SJSA1 (cell line): Measurements from ENCODE around the gene ISM1. TPM values are rescaled to one million over a fixed set of nuclear protein-coding genes. Genes with fewer than 3 reads are reported as not detected.

Source experiments
- DNase-seq, 2 experiments: peaks; one replicate each; pipeline ENCODE4 v3.0.0-alpha.2; 2015 to 2020; ENCODE audit warnings: low spot score in 2 of 2, low read depth in 1 of 2
- H3K27ac ChIP-seq: fragments of 250-450 bp; sonication (Bioruptor Pico); 2 replicates; pipeline ENCODE4 v1.5.1; 2020; ENCODE audit warnings: mild to moderate bottlenecking, moderate library complexity
- H3K27me3 ChIP-seq: fragments of 250-450 bp; sonication (Bioruptor Pico); replicated peaks from 2 replicates; pipeline ENCODE4 v1.5.1; 2020; ENCODE audit warnings: mild to moderate bottlenecking, moderate library complexity
- H3K36me3 ChIP-seq: fragments of 250-450 bp; sonication (Bioruptor Pico); 2 replicates; pipeline ENCODE4 v1.5.1; 2020; ENCODE audit warnings: mild to moderate bottlenecking
- H3K4me1 ChIP-seq: fragments of 250-450 bp; sonication (Bioruptor Pico); replicated peaks from 2 replicates; pipeline ENCODE4 v1.6.1; 2021; ENCODE audit warnings: mild to moderate bottlenecking
- H3K4me3 ChIP-seq: fragments of 250-450 bp; sonication (Bioruptor Pico); 2 replicates; pipeline ENCODE4 v1.5.1; 2020; ENCODE audit warnings: mild to moderate bottlenecking
- H3K9me3 ChIP-seq: fragments of 250-450 bp; sonication (Bioruptor Pico); replicated peaks from 2 replicates; pipeline ENCODE4 v1.5.1; 2020; ENCODE audit warnings: mild to moderate bottlenecking
- total RNA-seq: library from RNA; depleted of rRNA; stranded (reverse); fragments of >200 nt; shearing (Covaris generic); gene quantifications from 2 replicates; pipeline ENCODE4 v1.2.3, GENCODE V29; 2014; rRNA removed

ISM1 gene
- total RNA-seq: not detected in 2 replicates

- peaks cover 64% of the 10 kb centered on the region for H3K27me3 ChIP-seq
- peak within 1 kb of the TSS; percentile 35 for H3K4me3 ChIP-seq
- H3K4me1 ChIP-seq: peaks cover 15% of the 10 kb centered on the region
- H3K9me3 ChIP-seq: no peaks in the 10 kb centered on the region
- no peak for DNase-seq
- H3K27ac ChIP-seq: no peak within 1 kb of the TSS
- no peaks in the 10 kb centered on the region for H3K36me3 ChIP-seq
Observed at GRCh38 chr20:13220904-13221297, at the start of gene ISM1. Gene ISM1 (plus strand): TSS chr20:13221274. CDS start chr20:13221777, 503 bp downstream.

GRCh38 chr20:13173201-13173600 lies 47.9 kb upstream of the ISM1 start:
- no peak overlapping the region for H3K27ac ChIP-seq
- H3K4me1 ChIP-seq: no peaks in the 10 kb centered on the region
- DNase-seq: no peak
- H3K27me3 ChIP-seq: no peaks in the 10 kb centered on the region
- no peaks in the 10 kb centered on the region for H3K9me3 ChIP-seq
- H3K4me3 ChIP-seq: no peak overlapping the region
- no peaks in the 10 kb centered on the region for H3K36me3 ChIP-seq

- Histone ChIP-seq H3K36me3 (no peaks in the 10 kb centered on the region), H3K9me3 (no peaks in the 10 kb centered on the region), H3K4me1 (no peaks in the 10 kb centered on the region), H3K27ac (no peak overlapping the region), H3K27me3 (no peaks in the 10 kb centered on the region), H3K4me3 (no peak overlapping the region)
- DNase-seq: no peak
Observed at GRCh38 chr20:13174402-13174801, 46.7 kb upstream of the ISM1 start.

GRCh38 chr20:13180986-13181889 lies 39.8 kb upstream of the ISM1 start:
- DNase-seq: no peak
- H3K36me3 ChIP-seq: no peaks in the 10 kb centered on the region
- no peaks in the 10 kb centered on the region for H3K27me3 ChIP-seq
- H3K4me3 ChIP-seq: no peak overlapping the region
- H3K27ac ChIP-seq: no peak overlapping the region
- no peaks in the 10 kb centered on the region for H3K9me3 ChIP-seq
- H3K4me1 ChIP-seq: peaks cover 5% of the 10 kb centered on the region; the same call in 1 of the 2 replicates

- no peaks in the 10 kb centered on the region for H3K36me3 ChIP-seq
- H3K27me3 ChIP-seq: no peaks in the 10 kb centered on the region
- DNase-seq: peak in 1 of 2 experiments; percentile 23
- no peak overlapping the region for H3K27ac ChIP-seq
- H3K9me3 ChIP-seq: no peaks in the 10 kb centered on the region
- peaks cover 5% of the 10 kb centered on the region; the same call in 1 of the 2 replicates for H3K4me1 ChIP-seq
- H3K4me3 ChIP-seq: no peak overlapping the region
Observed at GRCh38 chr20:13183005-13183404, 38.1 kb upstream of the ISM1 start.

GRCh38 chr20:13186043-13186774 lies 34.9 kb upstream of the ISM1 start:
- DNase-seq: no peak
- no peak overlapping the region for H3K4me3 ChIP-seq
- H3K9me3 ChIP-seq: no peaks in the 10 kb centered on the region
- H3K27ac ChIP-seq: no peak overlapping the region
- H3K36me3 ChIP-seq: no peaks in the 10 kb centered on the region
- no peaks in the 10 kb centered on the region for H3K27me3 ChIP-seq
- peaks cover 5% of the 10 kb centered on the region; the same call in 1 of the 2 replicates for H3K4me1 ChIP-seq

GRCh38 chr20:13187899-13188298 lies 33.2 kb upstream of the ISM1 start:
- H3K27ac ChIP-seq: no peak overlapping the region
- no peaks in the 10 kb centered on the region for H3K27me3 ChIP-seq
- 0 out of 2 replicates have a peak, but pooled peaks cover under 1% of the 10 kb centered on the region for H3K4me1 ChIP-seq
- no peaks in the 10 kb centered on the region for H3K9me3 ChIP-seq
- no peak for DNase-seq
- H3K36me3 ChIP-seq: no peaks in the 10 kb centered on the region
- no peak overlapping the region for H3K4me3 ChIP-seq

- Histone ChIP-seq H3K4me3 (no peak overlapping the region), H3K9me3 (no peaks in the 10 kb centered on the region; the same call in 1 of the 2 replicates), H3K36me3 (no peaks in the 10 kb centered on the region), H3K4me1 (no peaks in the 10 kb centered on the region), H3K27ac (no peak overlapping the region), H3K27me3 (0 out of 2 replicates have a peak, but pooled peaks cover 3% of the 10 kb centered on the region)
- DNase-seq: no peak
Observed at GRCh38 chr20:13199279-13199678, 21.8 kb upstream of the ISM1 start.

- Histone ChIP-seq H3K4me1 (no peaks in the 10 kb centered on the region), H3K27me3 (0 out of 2 replicates have a peak, but pooled peaks cover 3% of the 10 kb centered on the region), H3K36me3 (no peaks in the 10 kb centered on the region), H3K4me3 (no peak overlapping the region), H3K9me3 (no peaks in the 10 kb centered on the region; the same call in 1 of the 2 replicates), H3K27ac (no peak overlapping the region)
- no peak for DNase-seq
Observed at GRCh38 chr20:13200767-13201500, 20.1 kb upstream of the ISM1 start.

- Histone ChIP-seq H3K36me3 (no peaks in the 10 kb centered on the region), H3K4me3 (no peak overlapping the region), H3K4me1 (no peaks in the 10 kb centered on the region), H3K27ac (no peak overlapping the region), H3K9me3 (no peaks in the 10 kb centered on the region; the same call in 1 of the 2 replicates), H3K27me3 (peaks cover 3% of the 10 kb centered on the region; the same call in 1 of the 2 replicates)
- DNase-seq: no peak
Observed at GRCh38 chr20:13202565-13202964, 18.5 kb upstream of the ISM1 start.

- Histone ChIP-seq H3K4me1 (no peaks in the 10 kb centered on the region), H3K36me3 (no peaks in the 10 kb centered on the region), H3K27ac (no peak overlapping the region), H3K4me3 (no peak overlapping the region), H3K9me3 (no peaks in the 10 kb centered on the region; the same call in 1 of the 2 replicates), H3K27me3 (peaks cover 3% of the 10 kb centered on the region; the same call in 1 of the 2 replicates)
- no peak for DNase-seq
Observed at GRCh38 chr20:13205425-13205824, 15.6 kb upstream of the ISM1 start.

GRCh38 chr20:13205848-13206434 lies 15.1 kb upstream of the ISM1 start:
- no peaks in the 10 kb centered on the region for H3K36me3 ChIP-seq
- no peaks in the 10 kb centered on the region for H3K9me3 ChIP-seq
- no peak for DNase-seq
- no peaks in the 10 kb centered on the region for H3K4me1 ChIP-seq
- H3K4me3 ChIP-seq: no peak overlapping the region
- H3K27ac ChIP-seq: no peak overlapping the region
- H3K27me3 ChIP-seq: peaks cover 5% of the 10 kb centered on the region

- Histone ChIP-seq H3K27me3 (peaks cover 5% of the 10 kb centered on the region), H3K9me3 (no peaks in the 10 kb centered on the region), H3K4me1 (no peaks in the 10 kb centered on the region), H3K36me3 (no peaks in the 10 kb centered on the region), H3K27ac (no peak overlapping the region), H3K4me3 (no peak overlapping the region)
- no peak for DNase-seq
Observed at GRCh38 chr20:13207016-13207415, 14.1 kb upstream of the ISM1 start.
